GM18867 (cell line): ENCODE results near the gene CCN6.

Source experiments
- ATAC-seq: cut with Tn5 transposase; IDR thresholded peaks from one replicate; pipeline ENCODE4 v1.9.1; 2021; ENCODE audit warnings: mild to moderate bottlenecking, moderate library complexity; ENCODE audit not compliant: unreplicated experiment

Gene CCN6

DNA sequence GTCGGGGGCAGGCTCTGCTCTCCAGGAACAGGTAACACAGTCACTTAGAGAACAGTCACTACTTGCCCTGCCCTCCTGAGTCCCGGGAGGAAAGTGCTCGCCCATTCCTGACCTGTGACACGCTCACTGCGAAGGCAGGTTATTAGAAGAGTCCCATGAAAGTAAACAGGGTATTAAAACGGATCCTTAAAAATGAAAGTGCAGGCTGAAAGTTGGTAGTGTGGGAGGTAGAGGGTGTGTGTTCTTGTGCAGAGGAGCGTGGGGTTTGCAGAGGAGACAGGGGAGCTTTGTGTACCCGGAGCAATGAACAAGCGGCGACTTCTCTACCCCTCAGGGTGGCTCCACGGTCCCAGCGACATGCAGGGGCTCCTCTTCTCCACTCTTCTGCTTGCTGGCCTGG is at the start of gene CCN6:
Gene CCN6, plus strand, starts transcription at position 104 of the 400 bp plus-strand sequence. Its CDS starts 254 bp downstream, at position 358.
- ATAC-seq: no peak

DNA sequence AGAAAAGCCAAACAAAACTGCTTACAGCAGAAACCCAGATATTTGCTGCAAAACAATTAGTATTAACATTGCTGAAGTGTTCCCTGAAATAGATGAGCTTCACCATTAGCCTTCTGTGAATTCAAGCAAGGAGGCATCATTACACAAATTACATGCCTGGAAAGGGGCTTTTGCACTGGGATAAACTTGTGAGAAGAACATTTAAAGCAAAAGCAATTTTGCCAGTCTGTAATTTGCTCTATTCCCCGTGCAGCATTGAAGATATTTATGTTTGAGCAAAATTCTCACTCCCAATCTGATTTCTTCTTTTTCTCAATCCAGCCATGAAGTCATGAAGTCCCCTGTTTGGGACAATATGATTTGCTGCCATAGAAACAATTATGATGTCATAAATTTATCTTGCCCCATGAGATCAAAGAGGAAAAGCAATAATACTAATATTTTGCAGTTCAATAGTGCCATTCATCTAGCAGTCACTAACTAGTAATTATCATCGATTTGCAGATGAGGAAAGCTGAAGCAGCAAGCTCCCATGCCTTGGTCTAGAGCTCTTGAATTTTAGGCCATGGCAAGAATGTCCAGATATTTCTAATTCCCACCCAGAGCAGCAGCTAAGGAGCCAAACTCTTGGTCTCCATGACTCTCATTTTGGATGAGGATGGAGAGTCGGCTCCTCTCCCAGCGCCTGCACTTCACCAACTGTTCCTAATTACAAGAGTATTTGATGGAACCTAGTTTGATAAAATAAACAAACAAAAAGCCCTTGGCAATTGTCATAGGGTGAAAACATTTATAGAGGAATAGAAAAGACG is 49.5 kb upstream of the CCN6 start:
- no peak for ATAC-seq

- no peak for ATAC-seq
Measured at GRCh38 chr6:112005013-112005371, 48.9 kb upstream of the CCN6 start.

DNA sequence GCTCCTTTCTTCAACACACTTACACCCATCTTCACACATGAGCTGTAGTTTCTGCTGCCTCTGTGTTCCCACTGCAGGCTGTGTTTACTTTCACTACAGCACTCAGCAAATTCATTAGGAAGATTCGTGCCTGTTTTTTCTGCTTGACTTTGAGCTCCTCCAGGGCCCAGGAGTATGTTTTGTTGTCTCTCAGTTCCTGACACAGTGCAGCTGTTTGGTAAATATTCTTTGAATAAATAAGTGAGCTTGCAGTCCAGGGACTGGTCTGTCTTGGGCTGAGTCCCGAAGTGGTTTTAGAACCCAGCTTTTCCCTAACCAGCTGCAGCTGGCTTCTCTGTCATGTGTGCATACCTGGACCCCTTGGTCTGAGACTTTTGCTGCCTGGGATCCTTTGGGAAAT is 46.6 kb upstream of the CCN6 start:
- ATAC-seq: no peak

- no peak for ATAC-seq
Measured at GRCh38 chr6:112007805-112008204, 46.1 kb upstream of the CCN6 start.

- no peak for ATAC-seq
Measured at GRCh38 chr6:112008482-112008881, 45.4 kb upstream of the CCN6 start.

DNA sequence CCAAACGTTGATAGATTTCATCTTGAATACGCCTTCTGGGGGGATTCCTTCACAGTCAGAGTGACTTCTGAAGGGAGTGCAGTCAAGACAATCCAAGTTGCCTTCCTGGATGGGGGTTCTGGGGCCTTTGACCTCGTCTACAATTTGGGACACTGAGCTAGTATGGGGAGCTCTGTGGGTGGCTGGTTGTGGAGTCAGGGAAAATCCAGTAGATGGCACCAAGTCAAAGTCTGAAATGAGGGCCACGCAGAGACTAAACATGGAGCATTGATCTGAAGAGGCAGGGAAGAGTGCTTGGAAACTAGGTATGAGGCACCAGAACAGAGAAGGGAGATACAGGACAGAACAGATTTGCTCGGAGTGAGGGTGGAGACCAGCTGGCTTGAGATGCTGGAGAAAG is 43.6 kb upstream of the CCN6 start:
- no peak for ATAC-seq

- no peak for ATAC-seq
Measured at GRCh38 chr6:112013051-112013450, 40.9 kb upstream of the CCN6 start.

- no peak for ATAC-seq
Measured at GRCh38 chr6:112014483-112014882, 39.4 kb upstream of the CCN6 start.

DNA sequence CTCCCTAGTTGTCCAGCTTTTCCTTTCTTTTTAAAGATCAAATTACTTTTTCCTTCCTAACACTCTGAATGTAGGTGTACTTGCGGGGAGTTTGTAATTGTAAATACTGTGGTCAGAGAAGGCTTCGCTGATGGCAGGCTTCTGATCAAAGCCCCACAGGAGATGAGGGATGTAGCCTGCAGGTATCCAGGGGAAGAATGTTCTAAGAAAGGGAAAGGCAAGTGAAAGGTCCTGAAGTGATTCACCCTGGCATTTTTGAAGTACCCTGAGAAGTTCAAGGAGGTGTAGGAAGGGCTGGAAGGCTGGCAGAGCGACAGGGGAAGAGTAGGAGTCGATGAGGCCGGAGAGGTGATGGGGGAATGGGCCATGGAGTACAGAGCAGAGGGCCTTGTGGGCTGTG is 38.2 kb upstream of the CCN6 start:
- ATAC-seq: no peak

DNA sequence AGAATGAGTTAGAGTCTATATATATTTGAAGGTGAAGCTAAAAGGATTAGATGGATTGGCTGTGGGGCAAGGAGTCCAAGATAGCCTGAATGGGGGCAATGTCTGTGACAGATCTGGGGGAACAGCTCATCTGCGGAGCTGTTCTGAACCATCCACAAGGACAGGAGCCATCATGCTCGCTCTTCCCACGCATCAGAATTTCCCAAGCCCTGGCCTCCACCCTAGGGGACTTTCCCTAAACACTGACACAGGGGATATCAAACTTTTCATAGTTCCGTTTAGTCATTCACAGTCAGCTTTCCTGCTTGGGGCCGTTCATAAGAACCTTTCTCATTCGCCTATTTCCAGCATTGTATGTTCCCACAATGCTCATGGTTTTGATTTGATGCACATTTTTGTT is 37.6 kb upstream of the CCN6 start:
- no peak for ATAC-seq

DNA sequence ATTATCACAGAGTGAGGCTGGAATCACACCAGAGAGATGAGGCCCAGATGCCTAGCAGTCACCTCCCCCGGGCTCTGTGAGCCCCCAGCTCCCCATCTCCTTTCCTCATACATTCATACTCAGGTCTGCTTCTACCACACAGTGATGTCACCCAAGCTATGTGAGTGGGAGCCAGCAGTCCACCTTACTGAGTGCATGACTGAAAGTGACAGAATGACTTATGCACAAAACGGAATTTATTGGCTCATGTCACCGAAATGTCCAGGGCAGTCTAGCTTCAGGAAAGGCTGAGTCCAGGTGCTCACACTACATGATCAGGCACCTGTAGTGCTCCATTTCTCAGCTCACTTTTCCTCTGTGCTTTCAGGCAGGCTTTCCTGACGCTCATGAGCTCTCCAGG is 36.7 kb upstream of the CCN6 start:
- no peak for ATAC-seq

GRCh38 chr6:112017760-112018537 is 36.0 kb upstream of the CCN6 start:
- no peak for ATAC-seq

DNA sequence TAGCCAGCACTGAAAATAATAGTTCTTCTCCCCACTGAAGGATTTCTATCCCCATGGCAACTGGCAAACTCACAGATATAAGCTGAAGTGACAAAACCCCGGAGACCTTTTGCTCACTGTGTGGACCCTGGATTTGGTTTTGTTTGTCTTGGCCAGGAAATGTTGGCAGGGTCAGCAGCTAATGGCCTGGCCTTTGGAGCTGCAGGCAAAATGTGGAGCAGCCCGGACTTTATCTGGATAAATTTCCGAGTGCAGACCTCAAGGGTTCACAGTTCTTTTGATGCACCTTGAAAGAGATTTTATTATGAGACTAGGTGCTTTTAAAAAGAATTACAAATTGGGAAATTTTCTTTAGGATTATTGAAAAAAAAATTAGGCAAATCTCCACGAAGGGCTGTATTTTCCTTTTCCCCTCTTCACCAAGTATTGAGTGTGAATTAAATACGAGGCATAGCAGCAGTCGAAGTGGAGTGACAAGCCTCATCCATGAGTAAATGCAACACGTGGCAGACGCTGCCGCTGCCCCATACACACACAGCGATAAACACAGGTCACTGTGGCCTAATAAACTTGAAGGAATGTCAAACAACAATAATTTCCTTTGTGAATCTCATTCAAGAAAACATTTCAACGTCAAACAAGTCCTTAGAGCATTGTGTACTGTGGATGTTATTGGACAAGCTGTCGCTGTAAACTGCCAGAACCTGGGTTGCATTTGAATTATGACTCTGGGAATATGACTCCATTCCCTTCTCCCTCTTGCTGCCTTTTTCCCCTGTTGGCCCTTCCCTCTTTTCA is 35.1 kb upstream of the CCN6 start:
- ATAC-seq: no peak

DNA sequence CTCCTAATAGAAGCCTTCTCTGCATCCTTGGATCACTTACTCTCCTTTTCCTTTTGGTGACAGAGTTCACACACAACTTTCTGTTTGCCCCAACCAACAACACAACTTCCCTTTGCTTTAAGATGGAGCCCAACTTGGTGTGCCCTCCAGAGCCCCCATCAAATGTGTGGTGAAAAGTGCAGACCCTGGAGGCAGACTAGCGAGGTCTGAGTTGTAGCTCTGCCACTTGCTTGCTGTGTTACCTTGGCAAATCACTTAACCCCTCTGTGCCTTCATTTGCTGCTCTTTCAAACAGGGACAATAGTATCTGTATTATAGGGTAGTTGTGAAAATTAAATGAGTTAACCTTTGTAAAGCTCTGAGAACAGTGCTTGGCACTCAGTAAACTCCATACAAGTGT is 34.3 kb upstream of the CCN6 start:
- ATAC-seq: no peak

GRCh38 chr6:112021691-112022310 is 32.1 kb upstream of the CCN6 start:
- ATAC-seq: no peak

GRCh38 chr6:112022749-112023148 is 31.2 kb upstream of the CCN6 start:
- no peak for ATAC-seq

DNA sequence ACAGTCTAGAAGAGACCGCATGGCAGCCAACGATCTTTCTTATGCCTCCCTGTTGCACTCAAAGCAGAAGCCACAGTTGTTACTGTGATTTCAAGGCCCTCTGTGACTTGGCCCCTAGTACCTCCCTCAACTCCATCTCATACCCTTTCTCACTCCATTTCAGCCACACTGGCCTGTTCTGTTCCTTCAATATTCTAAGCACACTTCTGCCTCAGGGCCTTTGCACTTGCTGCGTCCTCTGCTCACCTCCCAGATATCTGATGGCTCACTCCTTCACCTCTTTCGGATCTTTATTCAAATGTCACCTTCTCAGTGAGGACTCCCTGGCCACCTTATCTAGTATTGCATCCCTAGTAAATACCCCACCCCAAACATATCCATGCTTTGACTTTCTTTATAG is 29.4 kb upstream of the CCN6 start:
- no peak for ATAC-seq

DNA sequence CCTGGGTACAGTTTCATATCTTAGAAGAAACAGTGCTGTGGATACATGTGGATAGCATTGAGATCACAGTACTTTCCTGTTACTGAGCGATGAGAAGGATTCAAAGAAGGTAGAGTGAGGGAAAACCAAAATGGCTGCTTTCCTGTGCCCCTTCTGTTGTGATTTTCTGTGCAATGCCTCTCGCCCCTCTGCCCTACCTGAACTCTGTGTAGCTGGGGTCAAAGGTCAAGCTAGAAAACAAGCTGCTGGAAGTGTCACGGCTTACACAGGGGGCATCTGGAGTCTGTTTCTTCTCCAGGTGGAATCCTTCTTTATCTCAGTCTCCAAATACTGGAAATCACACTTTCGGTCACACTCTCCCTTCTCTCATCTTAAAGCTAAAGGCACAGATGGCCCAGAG is 27.0 kb upstream of the CCN6 start:
- ATAC-seq: no peak

GRCh38 chr6:112027942-112028674 is 25.8 kb upstream of the CCN6 start:
- ATAC-seq: peak; percentile 72
